GM23338 (cell line): Measurements from ENCODE around the gene CLDN19. TPM values are rescaled to one million over a fixed set of nuclear protein-coding genes. Genes with fewer than 3 reads are reported as not detected.

ENCODE experiments used
- ATAC-seq: fragments of 200-7000 bp; cut with Tn5 transposase; 3 replicates; pipeline ENCODE4 v1.9.1; 2020
- DNase-seq: peaks from one replicate; pipeline ENCODE4 v3.0.0-alpha.2; 2015; ENCODE audit warnings: low spot score
- H2AFZ ChIP-seq: fragments of 200-600 bp; sonication (generic); 2 replicates; pipeline ENCODE4 v1.8.0; 2016; ENCODE audit warnings: antibody characterized with exemption, mild to moderate bottlenecking, moderate library complexity
- H3F3A ChIP-seq: fragments of 200-600 bp; sonication (generic); replicated peaks from 2 replicates; pipeline ENCODE4 v1.8.0; 2017; ENCODE audit warnings: antibody characterized with exemption, mixed run types, low read depth
- H3K27ac ChIP-seq: fragments of 200-600 bp; sonication (generic); 2 replicates; pipeline ENCODE4 v1.6.1; 2016; ENCODE audit warnings: low read depth
- H3K27me3 ChIP-seq: fragments of 200-600 bp; sonication (generic); 2 replicates; pipeline ENCODE4 v1.8.0; 2016; ENCODE audit warnings: mild to moderate bottlenecking, mixed run types, moderate library complexity; ENCODE audit not compliant: insufficient read depth
- H3K36me3 ChIP-seq: fragments of 200-600 bp; sonication (generic); 2 replicates; pipeline ENCODE4 v1.8.0; 2016; ENCODE audit warnings: mild to moderate bottlenecking; ENCODE audit not compliant: insufficient read depth
- H3K4me1 ChIP-seq: fragments of 200-600 bp; sonication (generic); 2 replicates; pipeline ENCODE4 v1.8.0; 2016; ENCODE audit warnings: mild to moderate bottlenecking, moderate library complexity; ENCODE audit not compliant: insufficient read depth
- H3K4me2 ChIP-seq: fragments of 200-600 bp; sonication (generic); 2 replicates; pipeline ENCODE4 v1.7.1; 2017; ENCODE audit warnings: mixed run types
- H3K4me3 ChIP-seq: fragments of 200-600 bp; sonication (generic); 2 replicates; pipeline ENCODE4 v1.6.1; 2016; ENCODE audit warnings: mixed run types
- H3K79me2 ChIP-seq: fragments of 200-600 bp; sonication (generic); replicated peaks from 2 replicates; pipeline ENCODE4 v1.8.0; 2017; ENCODE audit warnings: mild to moderate bottlenecking; ENCODE audit not compliant: insufficient read depth
- H3K9me2 ChIP-seq: fragments of 200-600 bp; sonication (generic); 2 replicates; pipeline ENCODE4 v1.8.0; 2017; ENCODE audit not compliant: insufficient read depth
- H4K20me1 ChIP-seq: fragments of 200-600 bp; sonication (generic); replicated peaks from 2 replicates; pipeline ENCODE4 v1.8.0; 2017; ENCODE audit warnings: mild to moderate bottlenecking; ENCODE audit not compliant: insufficient read depth
- H3K27ac Mint-ChIP-seq: 2 replicates; pipeline ENCODE4 v1.8.0; 2020; ENCODE audit warnings: inconsistent platforms, mild to moderate bottlenecking, moderate library complexity, mixed read lengths
- H3K27me3 Mint-ChIP-seq: 3 replicates; pipeline ENCODE4 v1.8.0; 2022; ENCODE audit warnings: low read depth, mild to moderate bottlenecking, moderate library complexity, mixed read lengths, inconsistent platforms; ENCODE audit not compliant: insufficient read depth, poor library complexity
- H3K36me3 Mint-ChIP-seq: 3 replicates; pipeline ENCODE4 v1.8.0; 2021; ENCODE audit warnings: low read depth, mild to moderate bottlenecking, inconsistent platforms, moderate library complexity, mixed read lengths
- H3K4me1 Mint-ChIP-seq: 3 replicates; pipeline ENCODE4 v1.8.0; 2020; ENCODE audit warnings: mild to moderate bottlenecking, inconsistent platforms, mixed read lengths
- H3K4me3 Mint-ChIP-seq: 3 replicates; pipeline ENCODE4 v1.8.0; 2021; ENCODE audit warnings: moderate library complexity, mild to moderate bottlenecking, inconsistent platforms, mixed read lengths
- H3K9me3 Mint-ChIP-seq: 3 replicates; pipeline ENCODE4 v1.8.0; 2020; ENCODE audit warnings: moderate library complexity, mild to moderate bottlenecking, inconsistent platforms, mixed read lengths
- EZH2phosphoT487 ChIP-seq: fragments of 200-600 bp; sonication (generic); IDR thresholded peaks from one replicate; pipeline ENCODE4 v1.8.1; 2018; ENCODE audit warnings: antibody characterized with exemption; ENCODE audit not compliant: unreplicated experiment
- JUNB ChIP-seq: IDR thresholded peaks from one replicate; pipeline ENCODE4 v1.6.1; 2016; ENCODE audit warnings: antibody characterized with exemption; ENCODE audit not compliant: unreplicated experiment
- NANOG ChIP-seq: IDR thresholded peaks from 2 replicates; pipeline ENCODE4 v1.6.1; 2016; ENCODE audit warnings: antibody characterized with exemption, borderline replicate concordance
- POLR2AphosphoS5 ChIP-seq: IDR thresholded peaks from 2 replicates; pipeline ENCODE4 v1.6.1; 2016; ENCODE audit warnings: antibody characterized with exemption, low read depth
- STAT1 ChIP-seq: IDR thresholded peaks from one replicate; pipeline ENCODE4 v1.6.1; 2016; ENCODE audit warnings: antibody characterized with exemption; ENCODE audit not compliant: unreplicated experiment
- ZNF114 ChIP-seq: fragments of 250-450 bp; sonication (Bioruptor Pico); IDR thresholded peaks from 2 replicates; pipeline ENCODE4 v1.5.0; 2020; ENCODE audit warnings: mild to moderate bottlenecking, moderate library complexity
- polyA plus RNA-seq: library from polyadenylated mRNA; unstranded; fragments of >200 nt; fragmentation: Nextera tagmentation; extraction: Ambion mirVana; gene quantifications from 2 replicates; pipeline ENCODE4 v1.2.1, GENCODE V29; 2016
- total RNA-seq: library from RNA; depleted of rRNA; stranded (reverse); fragments of >200 nt; shearing (Covaris generic); gene quantifications from 2 replicates; pipeline ENCODE4 v1.2.3, GENCODE V29; 2014
- TF ChIP-seq, protein P1 (sequence below): IDR thresholded peaks from one replicate; pipeline ENCODE4 v1.6.1; 2018; ENCODE audit warnings: antibody characterized with exemption; ENCODE audit not compliant: unreplicated experiment
- TF ChIP-seq, protein P2 (sequence below): IDR thresholded peaks from 2 replicates; pipeline ENCODE4 v1.6.1; 2016; ENCODE audit warnings: antibody characterized with exemption
- TF ChIP-seq, protein P3 (sequence below), 2 experiments: fragments of 200-600 bp in 1 of 2; sonication (generic) in 1 of 2; conservative IDR thresholded peaks; 2 replicates each; pipeline versions ENCODE4 v1.5.1 to v1.6.1; 2016 to 2017; ENCODE audit warnings: antibody characterized with exemption in 2 of 2, low read depth in 2 of 2, mild to moderate bottlenecking in 2 of 2, moderate library complexity in 1 of 2

The CLDN19 gene
- total and polyA plus RNA-seq, 2 experiments from 2014 or later: 2.6 to 12.8 TPM

GRCh38 chr1:42776502-42776901 is 36.5 kb upstream of the CLDN19 start:
- DNase-seq (no peak), ATAC-seq (no peak)
- no peaks in the 10 kb centered on the region for H3K9me2 ChIP-seq
- Mint-ChIP-seq H3K36me3 (peaks cover 50% of the 10 kb centered on the region), H3K4me1 (0 out of 3 replicates have a peak, but pooled peaks cover 4% of the 10 kb centered on the region), H3K27ac (no peak overlapping the region), H3K27me3 (peaks cover 6% of the 10 kb centered on the region), H3K9me3 (no peaks in the 10 kb centered on the region; the same call in 2 of the 3 replicates), H3K4me3 (no peak overlapping the region)
- TF ChIP-seq JUNB (no peak), EZH2phosphoT487 (no peak), ZNF114 (CRISPR knock-in tag) (no peak), STAT1 (no peak), POLR2AphosphoS5 (no peak)
- TF ChIP-seq, protein P1, sequence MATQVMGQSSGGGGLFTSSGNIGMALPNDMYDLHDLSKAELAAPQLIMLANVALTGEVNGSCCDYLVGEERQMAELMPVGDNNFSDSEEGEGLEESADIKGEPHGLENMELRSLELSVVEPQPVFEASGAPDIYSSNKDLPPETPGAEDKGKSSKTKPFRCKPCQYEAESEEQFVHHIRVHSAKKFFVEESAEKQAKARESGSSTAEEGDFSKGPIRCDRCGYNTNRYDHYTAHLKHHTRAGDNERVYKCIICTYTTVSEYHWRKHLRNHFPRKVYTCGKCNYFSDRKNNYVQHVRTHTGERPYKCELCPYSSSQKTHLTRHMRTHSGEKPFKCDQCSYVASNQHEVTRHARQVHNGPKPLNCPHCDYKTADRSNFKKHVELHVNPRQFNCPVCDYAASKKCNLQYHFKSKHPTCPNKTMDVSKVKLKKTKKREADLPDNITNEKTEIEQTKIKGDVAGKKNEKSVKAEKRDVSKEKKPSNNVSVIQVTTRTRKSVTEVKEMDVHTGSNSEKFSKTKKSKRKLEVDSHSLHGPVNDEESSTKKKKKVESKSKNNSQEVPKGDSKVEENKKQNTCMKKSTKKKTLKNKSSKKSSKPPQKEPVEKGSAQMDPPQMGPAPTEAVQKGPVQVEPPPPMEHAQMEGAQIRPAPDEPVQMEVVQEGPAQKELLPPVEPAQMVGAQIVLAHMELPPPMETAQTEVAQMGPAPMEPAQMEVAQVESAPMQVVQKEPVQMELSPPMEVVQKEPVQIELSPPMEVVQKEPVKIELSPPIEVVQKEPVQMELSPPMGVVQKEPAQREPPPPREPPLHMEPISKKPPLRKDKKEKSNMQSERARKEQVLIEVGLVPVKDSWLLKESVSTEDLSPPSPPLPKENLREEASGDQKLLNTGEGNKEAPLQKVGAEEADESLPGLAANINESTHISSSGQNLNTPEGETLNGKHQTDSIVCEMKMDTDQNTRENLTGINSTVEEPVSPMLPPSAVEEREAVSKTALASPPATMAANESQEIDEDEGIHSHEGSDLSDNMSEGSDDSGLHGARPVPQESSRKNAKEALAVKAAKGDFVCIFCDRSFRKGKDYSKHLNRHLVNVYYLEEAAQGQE: no peak
- TF ChIP-seq, protein P2, sequence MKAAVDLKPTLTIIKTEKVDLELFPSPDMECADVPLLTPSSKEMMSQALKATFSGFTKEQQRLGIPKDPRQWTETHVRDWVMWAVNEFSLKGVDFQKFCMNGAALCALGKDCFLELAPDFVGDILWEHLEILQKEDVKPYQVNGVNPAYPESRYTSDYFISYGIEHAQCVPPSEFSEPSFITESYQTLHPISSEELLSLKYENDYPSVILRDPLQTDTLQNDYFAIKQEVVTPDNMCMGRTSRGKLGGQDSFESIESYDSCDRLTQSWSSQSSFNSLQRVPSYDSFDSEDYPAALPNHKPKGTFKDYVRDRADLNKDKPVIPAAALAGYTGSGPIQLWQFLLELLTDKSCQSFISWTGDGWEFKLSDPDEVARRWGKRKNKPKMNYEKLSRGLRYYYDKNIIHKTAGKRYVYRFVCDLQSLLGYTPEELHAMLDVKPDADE: no peak
- H3K4me1 ChIP-seq: peaks cover 13% of the 10 kb centered on the region
- H3K36me3 ChIP-seq: peaks cover 18% of the 10 kb centered on the region
- H3K79me2 ChIP-seq: peaks cover 19% of the 10 kb centered on the region
- H2AFZ ChIP-seq: no peak overlapping the region
- H4K20me1 ChIP-seq: peaks cover 8% of the 10 kb centered on the region; the same call in 1 of the 2 replicates
- H3K27me3 ChIP-seq: no peaks in the 10 kb centered on the region
- H3K4me3 ChIP-seq: no peak overlapping the region
- no peak overlapping the region for H3K4me2 ChIP-seq
- no peak overlapping the region for H3K27ac ChIP-seq
- 0 out of 2 replicates have a peak, but pooled peaks cover under 1% of the 10 kb centered on the region for H3F3A ChIP-seq

GRCh38 chr1:42774928-42775526 is 35.0 kb upstream of the CLDN19 start:
- Histone ChIP-seq H3K36me3 (peaks cover 18% of the 10 kb centered on the region), H3K4me1 (peaks cover 13% of the 10 kb centered on the region), H2AFZ (no peak overlapping the region), H3F3A (no peaks in the 10 kb centered on the region), H3K9me2 (no peaks in the 10 kb centered on the region), H3K4me3 (no peak overlapping the region), H3K27ac (no peak overlapping the region), H4K20me1 (peaks cover 8% of the 10 kb centered on the region; the same call in 1 of the 2 replicates), H3K79me2 (peaks cover 33% of the 10 kb centered on the region), H3K4me2 (no peak overlapping the region), H3K27me3 (no peaks in the 10 kb centered on the region)
- no peaks in the 10 kb centered on the region; the same call in 2 of the 3 replicates for H3K9me3 Mint-ChIP-seq
- H3K27me3 Mint-ChIP-seq: peaks cover 6% of the 10 kb centered on the region
- H3K4me3 Mint-ChIP-seq: no peak overlapping the region
- H3K27ac Mint-ChIP-seq: no peak overlapping the region
- TF ChIP-seq, protein P1: no peak
- TF ChIP-seq STAT1: no peak
- no peak for TF ChIP-seq JUNB
- TF ChIP-seq NANOG: no peak
- TF ChIP-seq, protein P3, sequence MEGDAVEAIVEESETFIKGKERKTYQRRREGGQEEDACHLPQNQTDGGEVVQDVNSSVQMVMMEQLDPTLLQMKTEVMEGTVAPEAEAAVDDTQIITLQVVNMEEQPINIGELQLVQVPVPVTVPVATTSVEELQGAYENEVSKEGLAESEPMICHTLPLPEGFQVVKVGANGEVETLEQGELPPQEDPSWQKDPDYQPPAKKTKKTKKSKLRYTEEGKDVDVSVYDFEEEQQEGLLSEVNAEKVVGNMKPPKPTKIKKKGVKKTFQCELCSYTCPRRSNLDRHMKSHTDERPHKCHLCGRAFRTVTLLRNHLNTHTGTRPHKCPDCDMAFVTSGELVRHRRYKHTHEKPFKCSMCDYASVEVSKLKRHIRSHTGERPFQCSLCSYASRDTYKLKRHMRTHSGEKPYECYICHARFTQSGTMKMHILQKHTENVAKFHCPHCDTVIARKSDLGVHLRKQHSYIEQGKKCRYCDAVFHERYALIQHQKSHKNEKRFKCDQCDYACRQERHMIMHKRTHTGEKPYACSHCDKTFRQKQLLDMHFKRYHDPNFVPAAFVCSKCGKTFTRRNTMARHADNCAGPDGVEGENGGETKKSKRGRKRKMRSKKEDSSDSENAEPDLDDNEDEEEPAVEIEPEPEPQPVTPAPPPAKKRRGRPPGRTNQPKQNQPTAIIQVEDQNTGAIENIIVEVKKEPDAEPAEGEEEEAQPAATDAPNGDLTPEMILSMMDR (conservative IDR thresholded peaks at IDR 0.05; ENCODE audit: low read depth in 2 of 2): no peak
- TF ChIP-seq ZNF114 (CRISPR knock-in tag): no peak
- TF ChIP-seq EZH2phosphoT487: no peak
- ATAC-seq: no peak
- DNase-seq: no peak
- H3K36me3 Mint-ChIP-seq: peaks cover 48% of the 10 kb centered on the region
- H3K4me1 Mint-ChIP-seq: peaks cover 5% of the 10 kb centered on the region; the same call in 1 of the 3 replicates
